NB4 (cell line): ENCODE data around the gene EDAR.

Source experiments
- CTCF ChIP-seq: IDR thresholded peaks from one replicate; pipeline ENCODE4 v1.5.1; 2012; ENCODE audit warnings: low read depth, low read length
- MYC ChIP-seq: IDR thresholded peaks from 2 replicates; pipeline ENCODE4 v1.6.1; 2011; ENCODE audit warnings: low read depth, low read length
- POLR2A ChIP-seq: IDR thresholded peaks from 2 replicates; pipeline ENCODE4 v1.6.1; 2011; ENCODE audit warnings: mild to moderate bottlenecking; ENCODE audit not compliant: insufficient read length; ENCODE audit errors: extremely low read depth

GRCh38 chr2:108972663-108973062, 16.4 kb downstream of the EDAR start:
- TF ChIP-seq CTCF (no peak), POLR2A (no peak), MYC (no peak)
